A549 (cell line): ENCODE measurements around the gene CCSER1.

Experiments
- CEBPB ChIP-seq, 2 experiments: fragments of >200 bp in 1 of 2; sonication (Bioruptor Twin) in 1 of 2; formaldehyde crosslinking in 1 of 2; IDR thresholded peaks; 2 replicates each; pipeline ENCODE4 v1.6.1; 2012 to 2016
- RCOR1 ChIP-seq: fragments of 150-350 bp; IDR thresholded peaks from 2 replicates; pipeline ENCODE4 v1.6.1; 2014; ENCODE audit warnings: antibody characterized with exemption, low read length, low read depth
- TF ChIP-seq, protein P1 (sequence below): fragments of >200 bp; sonication (Bioruptor Twin); formaldehyde crosslinking; IDR thresholded peaks from 3 replicates; pipeline ENCODE4 v1.5.1; 2016

DNA sequence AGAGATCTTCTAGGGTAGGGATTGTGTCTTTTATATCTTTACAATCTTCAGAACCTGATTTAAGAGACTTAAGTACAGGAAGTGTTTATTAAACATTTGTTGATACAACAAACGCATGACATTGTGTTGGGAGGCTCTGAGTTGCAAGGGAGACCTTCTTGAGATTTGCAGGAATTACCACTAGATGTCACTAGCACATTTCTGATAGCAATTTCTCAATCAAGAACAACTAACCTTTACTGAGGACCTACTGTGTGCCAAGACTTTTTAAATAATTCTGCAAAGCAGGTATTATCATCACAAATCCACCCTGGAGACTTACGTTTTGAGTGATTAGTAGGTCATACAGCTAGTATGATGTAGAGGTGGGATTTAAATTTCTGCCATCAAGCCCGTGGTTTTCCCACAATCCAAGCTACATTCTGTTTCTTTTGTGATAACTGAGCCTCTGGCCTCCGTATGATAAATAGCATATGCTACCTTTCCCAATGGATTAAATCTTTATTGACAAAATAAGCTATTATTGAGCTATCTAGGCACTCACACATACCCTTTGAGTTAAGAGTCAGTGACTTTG, 986.0 kb downstream of the CCSER1 start:
- TF ChIP-seq, protein P1, sequence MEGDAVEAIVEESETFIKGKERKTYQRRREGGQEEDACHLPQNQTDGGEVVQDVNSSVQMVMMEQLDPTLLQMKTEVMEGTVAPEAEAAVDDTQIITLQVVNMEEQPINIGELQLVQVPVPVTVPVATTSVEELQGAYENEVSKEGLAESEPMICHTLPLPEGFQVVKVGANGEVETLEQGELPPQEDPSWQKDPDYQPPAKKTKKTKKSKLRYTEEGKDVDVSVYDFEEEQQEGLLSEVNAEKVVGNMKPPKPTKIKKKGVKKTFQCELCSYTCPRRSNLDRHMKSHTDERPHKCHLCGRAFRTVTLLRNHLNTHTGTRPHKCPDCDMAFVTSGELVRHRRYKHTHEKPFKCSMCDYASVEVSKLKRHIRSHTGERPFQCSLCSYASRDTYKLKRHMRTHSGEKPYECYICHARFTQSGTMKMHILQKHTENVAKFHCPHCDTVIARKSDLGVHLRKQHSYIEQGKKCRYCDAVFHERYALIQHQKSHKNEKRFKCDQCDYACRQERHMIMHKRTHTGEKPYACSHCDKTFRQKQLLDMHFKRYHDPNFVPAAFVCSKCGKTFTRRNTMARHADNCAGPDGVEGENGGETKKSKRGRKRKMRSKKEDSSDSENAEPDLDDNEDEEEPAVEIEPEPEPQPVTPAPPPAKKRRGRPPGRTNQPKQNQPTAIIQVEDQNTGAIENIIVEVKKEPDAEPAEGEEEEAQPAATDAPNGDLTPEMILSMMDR = peak; percentile 71
- TF ChIP-seq RCOR1 (no peak), CEBPB (IDR thresholded peaks at IDR 0.05) (no peak)
